NCI-H146 treated with DMSO at 0.1 percent for 48 hours (cell line): ENCODE results near the gene PPP6R2.
"Not testable (repeated sequence)": the region's sequence is repeated elsewhere in the genome, so short reads cannot be mapped to it uniquely, and the experiment has no call there.

Source experiments
- DNase-seq: peaks from one replicate; lab custom pipeline; 2025; ENCODE audit not compliant: unreplicated experiment; lab: John Stamatoyannopoulos, UW

PPP6R2 gene

GRCh38 chr22:50317674-50318073 is 25.5 kb upstream of the PPP6R2 start:
- DNase-seq, result no peak

- no peak for DNase-seq
Observed at GRCh38 chr22:50318356-50318697, 24.8 kb upstream of the PPP6R2 start.

- DNase-seq, result no peak
Observed at GRCh38 chr22:50318698-50319411, 24.3 kb upstream of the PPP6R2 start.

- DNase-seq, result no peak
Observed at GRCh38 chr22:50319503-50319951, 23.6 kb upstream of the PPP6R2 start.

GRCh38 chr22:50320116-50320515 is 23.0 kb upstream of the PPP6R2 start:
- DNase-seq, result no peak

- no peak for DNase-seq
Observed at GRCh38 chr22:50320671-50321325, 22.3 kb upstream of the PPP6R2 start.

- not testable (repeated sequence) for DNase-seq
Observed at GRCh38 chr22:50322382-50323104, 20.6 kb upstream of the PPP6R2 start.

GRCh38 chr22:50323900-50324299 is 19.2 kb upstream of the PPP6R2 start:
- no peak for DNase-seq

GRCh38 chr22:50325444-50326224 is 17.5 kb upstream of the PPP6R2 start:
- DNase-seq, result no peak

GRCh38 chr22:50326225-50326955 is 16.7 kb upstream of the PPP6R2 start:
- no peak for DNase-seq

GRCh38 chr22:50326956-50327710 is 16.0 kb upstream of the PPP6R2 start, which contains the start of gene DENND6B:
Gene DENND6B (minus strand): TSS chr22:50327012. CDS start chr22:50326988, 24 bp downstream.
- DNase-seq, result peak; percentile 28

- no peak for DNase-seq
Observed at GRCh38 chr22:50327711-50328019, 15.5 kb upstream of the PPP6R2 start.

- no peak for DNase-seq
Observed at GRCh38 chr22:50329236-50329635, 13.9 kb upstream of the PPP6R2 start.

GRCh38 chr22:50334433-50334832 is 8.7 kb upstream of the PPP6R2 start:
- not testable (repeated sequence) for DNase-seq

GRCh38 chr22:50337262-50338041 is 5.7 kb upstream of the PPP6R2 start:
- DNase-seq, result no peak

GRCh38 chr22:50338042-50338573 is 5.0 kb upstream of the PPP6R2 start:
- no peak for DNase-seq

- no peak for DNase-seq
Observed at GRCh38 chr22:50338860-50339462, 4.2 kb upstream of the PPP6R2 start.
